ENCODE measurements around the gene A2ML1.
A peak's percentile ranks its signal among the peaks of the same experiment; 100 is the strongest.

The A2ML1 gene

DNA sequence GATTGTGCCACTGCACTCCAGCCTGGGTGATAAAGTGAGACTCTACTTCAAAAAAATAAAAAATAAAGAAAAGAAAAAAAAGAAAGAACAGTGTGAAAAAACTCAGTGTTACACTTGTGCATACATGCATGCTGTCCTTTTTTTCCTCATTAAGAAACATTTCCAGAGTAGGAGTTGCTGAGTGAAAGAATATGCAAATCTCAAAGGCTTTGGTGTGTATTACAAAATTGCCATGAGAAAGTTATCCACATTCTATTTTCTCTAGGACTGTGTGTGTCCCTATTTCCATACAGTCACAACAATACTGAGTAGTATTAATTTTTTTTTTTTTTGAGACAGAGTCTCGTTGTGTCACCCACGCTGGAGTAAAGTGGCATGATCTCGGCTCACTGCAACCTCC lies 830 bp upstream of the A2ML1 start (continued):
- TF ChIP-seq, protein P1, sequence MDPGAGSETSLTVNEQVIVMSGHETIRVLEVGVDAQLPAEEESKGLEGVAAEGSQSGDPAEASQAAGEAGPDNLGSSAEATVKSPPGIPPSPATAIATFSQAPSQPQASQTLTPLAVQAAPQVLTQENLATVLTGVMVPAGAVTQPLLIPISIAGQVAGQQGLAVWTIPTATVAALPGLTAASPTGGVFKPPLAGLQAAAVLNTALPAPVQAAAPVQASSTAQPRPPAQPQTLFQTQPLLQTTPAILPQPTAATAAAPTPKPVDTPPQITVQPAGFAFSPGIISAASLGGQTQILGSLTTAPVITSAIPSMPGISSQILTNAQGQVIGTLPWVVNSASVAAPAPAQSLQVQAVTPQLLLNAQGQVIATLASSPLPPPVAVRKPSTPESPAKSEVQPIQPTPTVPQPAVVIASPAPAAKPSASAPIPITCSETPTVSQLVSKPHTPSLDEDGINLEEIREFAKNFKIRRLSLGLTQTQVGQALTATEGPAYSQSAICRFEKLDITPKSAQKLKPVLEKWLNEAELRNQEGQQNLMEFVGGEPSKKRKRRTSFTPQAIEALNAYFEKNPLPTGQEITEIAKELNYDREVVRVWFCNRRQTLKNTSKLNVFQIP (CRISPR knock-in tag; IDR thresholded peaks at IDR 0.05; ENCODE audit: borderline replicate concordance, low read depth), result no peak
- TF ChIP-seq GLIS3 (CRISPR knock-in tag; IDR thresholded peaks at IDR 0.05) (no peak), TOX (CRISPR knock-in tag; IDR thresholded peaks at IDR 0.05; ENCODE audit: borderline replicate concordance) (no peak), SNAI2 (CRISPR knock-in tag; IDR thresholded peaks at IDR 0.05) (no peak), CSDC2 (CRISPR knock-in tag; IDR thresholded peaks at IDR 0.05) (no peak), ZFP30 (CRISPR knock-in tag; IDR thresholded peaks at IDR 0.05) (no peak), ZC3H10 (CRISPR knock-in tag; IDR thresholded peaks at IDR 0.05) (no peak), ZNF70 (CRISPR knock-in tag; IDR thresholded peaks at IDR 0.05) (no peak)
- TF ChIP-seq, protein P2, sequence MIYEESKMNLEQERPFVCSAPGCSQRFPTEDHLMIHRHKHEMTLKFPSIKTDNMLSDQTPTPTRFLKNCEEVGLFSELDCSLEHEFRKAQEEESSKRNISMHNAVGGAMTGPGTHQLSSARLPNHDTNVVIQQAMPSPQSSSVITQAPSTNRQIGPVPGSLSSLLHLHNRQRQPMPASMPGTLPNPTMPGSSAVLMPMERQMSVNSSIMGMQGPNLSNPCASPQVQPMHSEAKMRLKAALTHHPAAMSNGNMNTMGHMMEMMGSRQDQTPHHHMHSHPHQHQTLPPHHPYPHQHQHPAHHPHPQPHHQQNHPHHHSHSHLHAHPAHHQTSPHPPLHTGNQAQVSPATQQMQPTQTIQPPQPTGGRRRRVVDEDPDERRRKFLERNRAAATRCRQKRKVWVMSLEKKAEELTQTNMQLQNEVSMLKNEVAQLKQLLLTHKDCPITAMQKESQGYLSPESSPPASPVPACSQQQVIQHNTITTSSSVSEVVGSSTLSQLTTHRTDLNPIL (CRISPR knock-in tag; IDR thresholded peaks at IDR 0.05; ENCODE audit: low read depth), result no peak

DNA sequence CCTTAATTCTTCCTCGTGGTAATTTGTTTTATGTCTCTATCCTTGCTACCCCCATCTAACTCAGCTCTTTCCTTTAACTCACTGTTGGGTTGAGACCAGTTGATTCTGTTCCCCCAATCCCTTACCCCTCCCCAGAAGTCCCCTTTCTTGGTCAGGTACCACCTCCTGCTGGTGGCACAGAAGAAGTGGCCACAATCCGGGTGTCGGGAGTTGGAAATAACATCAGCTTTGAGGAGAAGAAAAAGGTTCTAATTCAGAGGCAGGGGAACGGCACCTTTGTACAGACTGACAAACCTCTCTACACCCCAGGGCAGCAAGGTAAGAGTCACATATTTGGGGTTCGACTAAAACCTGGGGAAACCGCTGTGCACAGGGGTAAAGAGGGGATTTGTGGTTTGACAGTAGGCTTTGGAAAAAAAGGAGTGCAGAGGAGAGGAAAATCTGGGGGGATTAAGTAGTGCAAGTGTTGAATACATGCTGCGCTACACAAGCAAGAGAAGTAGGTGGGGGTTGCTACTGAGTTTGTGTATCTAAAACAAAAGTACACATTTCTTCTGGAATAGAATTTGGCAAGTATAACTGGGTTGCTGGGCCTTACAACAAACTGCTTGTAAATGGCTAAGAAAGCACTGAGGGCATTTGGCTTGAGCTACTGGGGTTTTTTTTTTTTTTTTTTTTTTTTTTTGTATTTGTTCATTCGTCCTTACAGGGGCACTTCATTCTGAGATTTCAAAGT lies 1.3 kb downstream of the A2ML1 start:
- TF ChIP-seq, protein P3, sequence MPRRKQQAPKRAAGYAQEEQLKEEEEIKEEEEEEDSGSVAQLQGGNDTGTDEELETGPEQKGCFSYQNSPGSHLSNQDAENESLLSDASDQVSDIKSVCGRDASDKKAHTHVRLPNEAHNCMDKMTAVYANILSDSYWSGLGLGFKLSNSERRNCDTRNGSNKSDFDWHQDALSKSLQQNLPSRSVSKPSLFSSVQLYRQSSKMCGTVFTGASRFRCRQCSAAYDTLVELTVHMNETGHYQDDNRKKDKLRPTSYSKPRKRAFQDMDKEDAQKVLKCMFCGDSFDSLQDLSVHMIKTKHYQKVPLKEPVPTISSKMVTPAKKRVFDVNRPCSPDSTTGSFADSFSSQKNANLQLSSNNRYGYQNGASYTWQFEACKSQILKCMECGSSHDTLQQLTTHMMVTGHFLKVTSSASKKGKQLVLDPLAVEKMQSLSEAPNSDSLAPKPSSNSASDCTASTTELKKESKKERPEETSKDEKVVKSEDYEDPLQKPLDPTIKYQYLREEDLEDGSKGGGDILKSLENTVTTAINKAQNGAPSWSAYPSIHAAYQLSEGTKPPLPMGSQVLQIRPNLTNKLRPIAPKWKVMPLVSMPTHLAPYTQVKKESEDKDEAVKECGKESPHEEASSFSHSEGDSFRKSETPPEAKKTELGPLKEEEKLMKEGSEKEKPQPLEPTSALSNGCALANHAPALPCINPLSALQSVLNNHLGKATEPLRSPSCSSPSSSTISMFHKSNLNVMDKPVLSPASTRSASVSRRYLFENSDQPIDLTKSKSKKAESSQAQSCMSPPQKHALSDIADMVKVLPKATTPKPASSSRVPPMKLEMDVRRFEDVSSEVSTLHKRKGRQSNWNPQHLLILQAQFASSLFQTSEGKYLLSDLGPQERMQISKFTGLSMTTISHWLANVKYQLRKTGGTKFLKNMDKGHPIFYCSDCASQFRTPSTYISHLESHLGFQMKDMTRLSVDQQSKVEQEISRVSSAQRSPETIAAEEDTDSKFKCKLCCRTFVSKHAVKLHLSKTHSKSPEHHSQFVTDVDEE (CRISPR knock-in tag; IDR thresholded peaks at IDR 0.05), result no peak
- no peak for TF ChIP-seq ESRRG (CRISPR knock-in tag; IDR thresholded peaks at IDR 0.05)
- TF ChIP-seq SNAI2 (CRISPR knock-in tag; IDR thresholded peaks at IDR 0.05), result no peak
- no peak for TF ChIP-seq BACH2 (CRISPR knock-in tag; IDR thresholded peaks at IDR 0.05; ENCODE audit: borderline replicate concordance)
- TF ChIP-seq ISL1 (CRISPR knock-in tag; IDR thresholded peaks at IDR 0.05), result no peak
- TF ChIP-seq ZC3H10 (CRISPR knock-in tag; IDR thresholded peaks at IDR 0.05), result no peak
- no peak for TF ChIP-seq ZFP30 (CRISPR knock-in tag; IDR thresholded peaks at IDR 0.05)
- TF ChIP-seq, protein P1 (CRISPR knock-in tag; IDR thresholded peaks at IDR 0.05; ENCODE audit: borderline replicate concordance, low read depth), result no peak
- TF ChIP-seq ARNTL (CRISPR knock-in tag; IDR thresholded peaks at IDR 0.05; ENCODE audit: borderline replicate concordance, low read depth), result no peak
- peak; percentile 79 for ATAC-seq

DNA sequence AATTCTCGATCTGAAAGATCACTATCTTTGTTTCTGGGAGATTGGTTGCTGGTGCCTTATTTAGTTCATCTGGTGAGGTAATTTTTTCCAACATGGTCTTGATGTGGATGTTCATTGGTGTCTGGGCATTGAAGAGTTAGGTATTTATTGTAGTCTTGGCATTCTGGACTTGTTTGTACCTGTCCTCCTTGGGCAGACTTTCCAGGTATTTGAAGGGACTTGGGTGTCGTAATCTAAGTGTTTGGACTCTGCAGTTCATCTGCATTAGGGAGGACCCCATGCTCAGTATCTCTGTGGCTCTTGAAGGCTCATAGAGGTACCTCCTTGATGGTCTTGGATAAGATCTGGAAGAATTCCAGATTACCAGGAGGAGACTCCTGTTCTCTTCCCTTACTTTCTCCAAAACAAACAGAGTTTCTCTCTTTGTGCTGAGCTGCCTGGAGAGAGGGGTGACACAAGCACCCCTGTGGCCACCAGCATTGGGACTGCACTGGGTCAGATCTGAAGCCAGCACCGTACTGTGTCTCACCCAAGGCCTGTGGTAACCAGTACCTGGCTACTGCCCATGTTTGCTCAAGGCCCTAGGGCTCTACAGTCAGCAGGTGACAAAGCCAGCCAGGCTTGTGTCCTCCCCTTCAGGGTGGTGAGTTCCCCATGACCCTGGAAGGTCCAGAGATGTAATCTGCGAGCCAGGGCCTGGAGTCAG lies 5.3 kb downstream of the A2ML1 start:
- no peak for TF ChIP-seq TOX (CRISPR knock-in tag; IDR thresholded peaks at IDR 0.05; ENCODE audit: borderline replicate concordance)
- ATAC-seq, result no peak

DNA sequence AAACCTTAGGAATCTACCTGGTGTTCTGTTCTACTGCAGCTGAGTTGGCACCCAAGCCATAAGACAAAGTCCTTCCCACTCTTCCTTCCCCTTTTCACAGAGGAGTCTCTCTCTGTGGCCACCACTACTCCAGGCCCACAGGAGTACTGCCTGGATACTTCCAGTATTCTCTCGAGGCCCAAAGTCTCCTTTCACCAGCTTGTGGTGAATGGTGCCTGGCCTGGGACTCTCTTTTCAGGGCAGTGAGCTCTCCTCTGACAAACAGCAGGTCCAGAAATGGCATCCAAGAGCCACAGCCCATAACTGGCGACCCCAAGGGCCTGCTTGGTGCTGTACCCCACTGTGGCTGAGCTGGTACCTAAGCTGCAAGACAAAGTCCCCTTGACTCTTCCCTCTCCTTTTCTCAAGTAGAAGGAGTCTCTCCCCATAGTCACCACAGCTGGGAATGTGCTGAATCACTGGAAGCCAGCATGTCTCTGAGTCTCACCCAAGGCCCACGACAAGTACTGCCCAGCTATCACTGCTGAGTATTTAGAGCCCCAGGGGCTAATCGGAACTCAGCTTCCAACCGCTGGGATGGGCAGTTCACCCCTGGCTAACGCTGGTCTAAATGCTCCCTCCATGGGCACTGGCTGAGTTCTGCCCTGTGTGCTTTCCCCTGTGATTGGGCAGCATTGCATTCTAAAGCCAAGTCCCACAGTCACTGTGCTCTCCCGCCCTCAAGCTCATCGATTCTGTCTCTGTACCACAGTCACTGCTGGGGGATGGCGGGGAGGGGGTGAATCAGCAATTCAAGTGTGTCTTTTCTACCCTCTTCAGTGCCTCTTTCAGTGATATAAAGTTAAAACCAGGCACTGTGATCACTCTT lies 6.1 kb downstream of the A2ML1 start:
- no peak for TF ChIP-seq ZNF70 (CRISPR knock-in tag; IDR thresholded peaks at IDR 0.05)
- no peak for TF ChIP-seq RARB (CRISPR knock-in tag; IDR thresholded peaks at IDR 0.05)
- no peak for TF ChIP-seq ZNF565 (CRISPR knock-in tag; conservative IDR thresholded peaks at IDR 0.05; ENCODE audit: low read depth)
- TF ChIP-seq ESRRG (CRISPR knock-in tag; IDR thresholded peaks at IDR 0.05), result no peak
- TF ChIP-seq TOX (CRISPR knock-in tag; IDR thresholded peaks at IDR 0.05; ENCODE audit: borderline replicate concordance), result no peak
- no peak for TF ChIP-seq ARNTL (CRISPR knock-in tag; IDR thresholded peaks at IDR 0.05; ENCODE audit: borderline replicate concordance, low read depth)
- TF ChIP-seq, protein P4, sequence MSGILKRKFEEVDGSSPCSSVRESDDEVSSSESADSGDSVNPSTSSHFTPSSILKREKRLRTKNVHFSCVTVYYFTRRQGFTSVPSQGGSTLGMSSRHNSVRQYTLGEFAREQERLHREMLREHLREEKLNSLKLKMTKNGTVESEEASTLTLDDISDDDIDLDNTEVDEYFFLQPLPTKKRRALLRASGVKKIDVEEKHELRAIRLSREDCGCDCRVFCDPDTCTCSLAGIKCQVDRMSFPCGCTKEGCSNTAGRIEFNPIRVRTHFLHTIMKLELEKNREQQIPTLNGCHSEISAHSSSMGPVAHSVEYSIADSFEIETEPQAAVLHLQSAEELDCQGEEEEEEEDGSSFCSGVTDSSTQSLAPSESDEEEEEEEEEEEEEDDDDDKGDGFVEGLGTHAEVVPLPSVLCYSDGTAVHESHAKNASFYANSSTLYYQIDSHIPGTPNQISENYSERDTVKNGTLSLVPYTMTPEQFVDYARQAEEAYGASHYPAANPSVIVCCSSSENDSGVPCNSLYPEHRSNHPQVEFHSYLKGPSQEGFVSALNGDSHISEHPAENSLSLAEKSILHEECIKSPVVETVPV (CRISPR knock-in tag; IDR thresholded peaks at IDR 0.05), result no peak
- no peak for TF ChIP-seq ZC3H10 (CRISPR knock-in tag; IDR thresholded peaks at IDR 0.05)
- TF ChIP-seq CSDC2 (CRISPR knock-in tag; IDR thresholded peaks at IDR 0.05), result no peak
- TF ChIP-seq, protein P5, sequence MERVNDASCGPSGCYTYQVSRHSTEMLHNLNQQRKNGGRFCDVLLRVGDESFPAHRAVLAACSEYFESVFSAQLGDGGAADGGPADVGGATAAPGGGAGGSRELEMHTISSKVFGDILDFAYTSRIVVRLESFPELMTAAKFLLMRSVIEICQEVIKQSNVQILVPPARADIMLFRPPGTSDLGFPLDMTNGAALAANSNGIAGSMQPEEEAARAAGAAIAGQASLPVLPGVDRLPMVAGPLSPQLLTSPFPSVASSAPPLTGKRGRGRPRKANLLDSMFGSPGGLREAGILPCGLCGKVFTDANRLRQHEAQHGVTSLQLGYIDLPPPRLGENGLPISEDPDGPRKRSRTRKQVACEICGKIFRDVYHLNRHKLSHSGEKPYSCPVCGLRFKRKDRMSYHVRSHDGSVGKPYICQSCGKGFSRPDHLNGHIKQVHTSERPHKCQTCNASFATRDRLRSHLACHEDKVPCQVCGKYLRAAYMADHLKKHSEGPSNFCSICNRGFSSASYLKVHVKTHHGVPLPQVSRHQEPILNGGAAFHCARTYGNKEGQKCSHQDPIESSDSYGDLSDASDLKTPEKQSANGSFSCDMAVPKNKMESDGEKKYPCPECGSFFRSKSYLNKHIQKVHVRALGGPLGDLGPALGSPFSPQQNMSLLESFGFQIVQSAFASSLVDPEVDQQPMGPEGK (CRISPR knock-in tag; IDR thresholded peaks at IDR 0.05; ENCODE audit: borderline replicate concordance), result no peak
- no peak for TF ChIP-seq PPARA (CRISPR knock-in tag; IDR thresholded peaks at IDR 0.05; ENCODE audit: borderline replicate concordance)
- TF ChIP-seq ZFP3 (CRISPR knock-in tag; IDR thresholded peaks at IDR 0.05), result no peak
- TF ChIP-seq GLIS3 (CRISPR knock-in tag; IDR thresholded peaks at IDR 0.05), result no peak
- TF ChIP-seq ZNF8 (CRISPR knock-in tag; IDR thresholded peaks at IDR 0.05), result no peak
- TF ChIP-seq BACH2 (CRISPR knock-in tag; IDR thresholded peaks at IDR 0.05; ENCODE audit: borderline replicate concordance), result no peak
- ATAC-seq, result no peak

Data from SK-N-SH treated with all-trans-retinoic acid at 6 μM for 48 hours (cell line).